Kasumi-1 (cell line): Measurements from ENCODE around the gene SLC22A17.

Experiments used
- DNase-seq, 2 experiments: peaks; one replicate each; lab custom pipeline; 2025; lab: John Stamatoyannopoulos, UW

The SLC22A17 gene

DNA sequence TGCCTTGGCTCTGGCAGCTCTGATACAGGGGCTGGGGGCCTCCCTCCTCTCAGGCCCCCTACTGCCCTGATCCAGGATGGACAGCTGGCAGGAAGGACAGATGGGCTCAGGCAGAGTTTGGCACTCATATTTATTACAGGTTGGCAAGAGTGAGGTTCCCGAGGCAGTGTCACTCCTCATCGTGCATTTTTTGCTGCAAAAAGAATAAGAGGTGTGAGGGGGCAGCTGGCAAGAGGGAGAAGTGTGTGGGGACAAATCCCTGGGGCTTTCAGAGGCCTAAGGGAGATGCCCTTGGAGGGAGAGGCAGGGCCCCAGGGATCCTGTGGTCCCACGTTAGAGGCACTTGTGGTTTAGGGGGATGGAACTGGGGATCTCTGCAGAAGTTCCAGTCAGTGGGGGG, 29.2 kb upstream of the SLC22A17 start:
- peak in 1 of 2 experiments; percentile 66 for DNase-seq

DNA sequence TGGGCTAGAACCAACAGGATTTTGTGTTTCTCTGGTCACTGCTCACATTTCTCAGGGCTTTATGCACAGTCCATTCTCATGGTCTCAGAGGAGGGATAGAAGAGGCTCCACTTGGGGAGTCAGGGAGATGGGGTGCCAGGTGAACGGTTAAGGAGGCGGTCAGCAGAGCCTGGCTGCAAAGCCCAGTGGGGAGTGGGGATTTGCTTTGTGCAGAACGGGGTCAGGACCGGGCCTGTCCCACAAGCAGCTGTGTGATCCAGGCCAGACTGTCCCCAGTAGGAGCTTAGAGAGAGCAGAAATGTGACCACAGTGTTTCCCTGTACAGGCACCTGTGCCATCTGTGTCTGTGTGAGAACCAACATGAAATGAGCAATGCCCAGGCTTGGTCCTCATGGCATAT, 28.3 kb upstream of the SLC22A17 start:
- no peak for DNase-seq

DNA sequence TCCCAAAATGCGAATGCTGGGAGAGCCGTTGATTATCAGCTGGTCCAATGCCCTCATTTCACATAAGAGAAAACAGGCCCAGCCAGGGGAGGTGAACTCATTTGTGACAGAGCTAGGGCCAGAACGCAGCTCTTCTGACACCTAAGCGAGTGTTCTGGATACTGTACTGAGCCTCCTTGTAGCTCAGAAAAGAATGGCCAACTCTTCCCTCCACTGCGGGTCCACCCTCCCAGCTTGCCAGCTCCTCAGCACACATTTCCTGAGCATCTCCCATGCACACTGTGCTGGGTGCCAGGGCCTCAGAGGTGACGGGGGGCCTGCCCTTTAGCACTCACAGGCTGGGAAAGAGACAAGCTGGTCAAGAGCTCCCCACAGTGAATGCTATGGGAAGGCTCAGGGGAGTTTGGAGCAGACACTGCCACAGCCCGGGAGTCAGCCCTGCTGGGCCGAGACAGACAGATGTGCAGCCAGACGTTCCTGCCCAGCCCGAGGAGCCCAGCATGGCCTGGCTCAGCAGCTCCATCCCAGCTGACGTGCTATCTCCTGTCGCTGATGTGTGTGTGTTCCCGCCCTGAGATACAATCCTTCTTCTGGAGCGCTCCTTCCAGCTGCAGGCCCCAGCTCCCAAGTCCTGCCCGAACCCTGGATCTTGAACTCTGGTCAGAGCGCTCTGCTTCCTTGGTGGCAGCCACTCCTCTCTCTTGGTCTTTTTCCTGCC, 27.7 kb upstream of the SLC22A17 start:
- no peak for DNase-seq

DNA sequence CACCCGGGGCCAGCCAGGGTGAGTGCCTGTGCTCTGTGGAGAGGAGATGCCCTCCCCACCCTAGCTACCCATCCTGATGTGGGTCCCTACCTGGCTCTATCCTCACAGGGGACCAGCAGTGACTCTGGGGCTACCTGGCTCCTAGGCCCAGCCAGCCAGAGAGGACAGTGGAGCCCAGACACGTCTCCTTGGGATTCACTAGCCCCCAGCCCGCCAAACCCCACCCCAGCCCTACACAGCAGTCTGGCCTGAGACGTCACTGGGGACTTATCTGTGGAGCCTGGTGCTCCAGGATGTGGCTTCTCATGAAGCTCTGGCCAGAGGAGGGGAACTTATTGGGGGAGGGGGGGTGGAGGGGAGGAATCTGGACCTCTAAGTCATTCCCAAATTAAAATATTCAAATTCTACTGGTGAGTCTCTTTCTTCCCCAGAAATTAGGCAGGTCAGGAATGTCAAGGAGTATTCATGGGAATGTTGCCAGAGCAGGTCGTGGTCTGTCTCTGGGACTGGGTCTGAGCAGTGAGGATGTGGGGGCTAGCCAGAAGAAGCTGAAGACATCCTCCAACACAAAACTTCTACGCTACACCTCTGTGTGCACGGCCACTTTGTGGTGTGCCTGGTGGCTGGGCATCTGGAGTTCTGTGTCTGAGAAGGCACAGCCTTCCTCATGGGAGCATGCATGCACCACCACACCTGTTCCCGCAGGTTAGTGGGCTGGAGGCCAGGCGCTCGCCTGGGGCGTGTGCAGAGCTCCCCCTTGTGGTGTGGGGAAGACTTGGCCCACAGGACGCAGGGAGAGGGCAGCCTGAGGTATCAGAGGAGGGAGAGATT, 26.9 kb upstream of the SLC22A17 start:
- DNase-seq: peak; percentile 16 to 41

DNA sequence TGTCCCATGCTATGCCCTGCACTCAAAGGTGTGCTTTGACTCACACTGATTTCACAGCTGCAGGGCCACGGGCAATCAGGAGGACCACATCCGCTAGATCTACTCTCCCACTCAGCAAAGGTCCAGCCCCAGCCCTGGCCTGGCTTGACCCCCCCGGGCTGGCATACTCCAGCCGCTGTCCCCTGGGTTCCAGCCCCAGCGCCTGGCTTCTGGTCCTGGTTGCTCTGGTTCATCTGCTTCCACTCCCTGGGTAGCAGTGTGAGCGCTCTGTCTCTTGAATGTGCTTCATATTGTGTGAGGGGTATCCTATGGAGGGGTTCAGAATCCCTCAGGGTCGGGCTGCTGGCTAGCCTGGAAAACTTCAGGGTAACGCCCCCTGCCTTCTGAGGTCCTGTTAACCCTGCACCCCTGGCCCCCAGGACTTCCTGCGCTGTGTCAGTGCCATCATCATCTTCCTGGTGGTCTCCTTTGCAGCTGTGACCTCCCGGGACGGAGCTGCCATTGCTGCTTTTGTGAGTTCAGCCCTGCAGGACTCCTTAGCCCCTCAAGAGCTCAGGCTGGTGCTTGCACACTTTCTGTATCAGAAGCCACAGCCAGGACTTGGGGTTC, 26.0 kb upstream of the SLC22A17 start:
- no peak for DNase-seq

DNA sequence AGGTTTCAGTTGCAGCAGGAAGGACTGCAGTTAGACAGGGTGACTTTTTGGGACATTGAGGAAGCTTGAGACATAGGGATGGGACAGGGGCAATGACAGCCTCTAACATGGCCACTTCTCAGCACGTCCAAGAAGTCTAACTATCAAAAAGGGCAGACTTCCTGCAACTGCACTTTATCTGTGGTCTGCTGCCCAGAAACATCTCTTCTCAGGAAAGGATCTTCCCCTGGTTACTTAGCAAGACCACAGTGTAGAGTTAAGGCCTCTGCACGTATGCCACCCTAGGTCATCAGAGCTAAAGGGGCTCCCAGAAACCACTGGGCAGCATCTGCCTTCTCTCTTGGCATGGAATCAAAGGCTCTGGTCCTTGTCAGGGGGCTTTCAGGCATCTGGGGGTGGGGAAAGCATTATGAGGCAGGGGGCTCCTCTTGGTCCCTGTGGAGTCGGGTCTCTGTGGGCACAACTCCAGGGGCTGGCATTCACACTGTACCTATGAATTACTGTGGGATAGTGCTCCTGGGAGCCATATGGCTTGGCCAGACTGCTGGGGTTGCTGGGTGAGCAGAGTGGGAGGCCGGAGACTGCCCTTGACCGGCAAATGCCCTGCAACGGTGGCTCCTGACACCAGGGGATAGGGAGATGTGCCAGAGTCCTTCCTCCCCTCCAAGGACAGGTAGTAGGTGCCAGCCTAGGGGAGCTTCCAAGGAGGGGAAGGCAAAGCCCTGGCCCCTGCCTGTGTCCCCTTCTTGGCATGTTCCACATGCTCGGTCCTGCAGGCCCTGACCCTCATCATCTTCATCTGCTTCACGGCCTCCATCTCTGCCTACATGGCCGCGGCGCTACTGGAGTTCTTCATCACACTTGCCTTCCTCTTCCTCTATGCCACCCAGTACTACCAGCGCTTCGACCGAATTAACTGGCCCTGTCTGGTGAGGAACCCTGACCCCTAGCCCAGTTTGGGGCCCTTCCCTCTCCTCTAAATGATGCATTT, 25.2 kb upstream of the SLC22A17 start:
- DNase-seq: no peak

DNA sequence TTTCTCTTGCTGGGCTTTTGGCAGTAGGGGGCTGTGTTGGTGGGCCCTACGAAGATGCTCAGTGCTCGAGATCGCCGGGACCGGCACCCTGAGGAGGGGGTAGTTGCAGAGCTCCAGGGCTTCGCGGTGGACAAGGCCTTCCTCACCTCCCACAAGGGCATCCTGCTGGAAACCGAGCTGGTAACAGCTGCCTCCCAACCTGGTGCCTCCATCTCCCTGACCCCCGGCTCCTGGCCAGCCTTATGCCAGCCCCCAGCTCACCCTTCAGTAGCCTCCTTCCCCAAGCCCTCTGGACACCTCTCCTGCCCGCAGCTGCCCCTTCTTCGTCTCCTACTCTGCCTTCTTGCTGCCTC, 24.5 kb upstream of the SLC22A17 start:
- DNase-seq: no peak

DNA sequence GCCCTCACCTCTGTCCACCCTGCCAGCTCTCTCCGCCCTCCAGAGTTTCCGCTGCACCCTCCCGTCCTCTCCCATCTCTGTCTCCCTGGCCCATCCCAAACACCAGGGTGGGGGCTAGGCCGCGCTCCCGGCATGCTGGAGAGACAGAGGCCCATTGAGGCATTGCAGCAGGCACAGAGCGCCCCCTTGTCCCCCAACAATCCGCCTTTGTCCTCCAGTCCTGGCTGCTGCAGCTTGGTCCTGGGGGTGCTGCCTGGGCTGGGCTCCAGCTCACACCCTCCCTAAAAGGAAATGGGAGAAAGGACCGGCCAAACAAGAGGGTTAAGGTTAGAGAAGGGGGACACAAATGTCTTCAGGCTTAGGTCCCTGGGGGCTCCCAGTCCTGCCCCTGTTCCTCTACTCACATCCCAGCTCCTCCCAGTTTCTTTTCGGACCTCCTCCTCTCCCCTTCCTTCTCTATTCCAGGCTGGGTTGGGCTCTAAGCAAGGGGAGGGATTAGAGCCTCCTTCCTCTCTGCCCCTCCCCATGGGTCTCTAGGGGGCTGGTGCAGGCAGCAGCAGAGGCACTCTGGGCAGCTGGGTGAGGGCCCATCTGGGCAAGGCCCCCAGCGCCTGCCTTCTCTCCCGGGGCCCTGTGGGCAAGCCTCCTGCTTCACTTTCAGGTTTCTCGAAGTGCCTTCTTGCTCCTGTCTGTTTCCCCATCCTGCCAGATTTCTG, 24.0 kb upstream of the SLC22A17 start, which contains the start of gene CMTM5:
Gene CMTM5, plus strand, starts transcription at position 565 of the 716 bp plus-strand sequence. CDS start 206 bp downstream, outside the sequence.
- DNase-seq: no peak

DNA sequence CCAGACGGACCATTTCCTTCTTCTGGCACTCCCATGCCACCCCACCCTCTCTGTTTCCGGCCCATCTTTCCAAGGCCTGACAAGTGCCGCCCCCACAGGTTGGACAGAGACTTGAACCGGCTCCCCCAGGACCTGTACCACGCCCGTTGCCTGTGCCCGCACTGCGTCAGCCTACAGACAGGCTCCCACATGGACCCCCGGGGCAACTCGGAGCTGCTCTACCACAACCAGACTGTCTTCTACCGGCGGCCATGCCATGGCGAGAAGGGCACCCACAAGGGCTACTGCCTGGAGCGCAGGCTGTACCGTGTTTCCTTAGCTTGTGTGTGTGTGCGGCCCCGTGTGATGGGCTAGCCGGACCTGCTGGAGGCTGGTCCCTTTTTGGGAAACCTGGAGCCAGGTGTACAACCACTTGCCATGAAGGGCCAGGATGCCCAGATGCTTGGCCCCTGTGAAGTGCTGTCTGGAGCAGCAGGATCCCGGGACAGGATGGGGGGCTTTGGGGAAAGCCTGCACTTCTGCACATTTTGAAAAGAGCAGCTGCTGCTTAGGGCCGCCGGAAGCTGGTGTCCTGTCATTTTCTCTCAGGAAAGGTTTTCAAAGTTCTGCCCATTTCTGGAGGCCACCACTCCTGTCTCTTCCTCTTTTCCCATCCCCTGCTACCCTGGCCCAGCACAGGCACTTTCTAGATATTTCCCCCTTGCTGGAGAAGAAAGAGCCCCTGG, 23.0 kb upstream of the SLC22A17 start:
- no peak for DNase-seq

DNA sequence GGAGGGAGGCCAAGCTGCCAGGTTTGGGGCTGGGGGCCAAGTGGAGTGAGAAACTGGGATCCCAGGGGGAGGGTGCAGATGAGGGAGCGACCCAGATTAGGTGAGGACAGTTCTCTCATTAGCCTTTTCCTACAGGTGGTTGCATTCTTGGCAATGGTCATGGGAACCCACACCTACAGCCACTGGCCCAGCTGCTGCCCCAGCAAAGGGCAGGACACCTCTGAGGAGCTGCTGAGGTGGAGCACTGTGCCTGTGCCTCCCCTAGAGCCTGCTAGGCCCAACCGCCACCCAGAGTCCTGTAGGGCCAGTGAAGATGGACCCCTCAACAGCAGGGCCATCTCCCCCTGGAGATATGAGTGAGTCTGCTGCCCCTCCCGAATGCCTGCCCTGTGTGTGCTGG, 20.4 kb upstream of the SLC22A17 start:
- no peak for DNase-seq

DNA sequence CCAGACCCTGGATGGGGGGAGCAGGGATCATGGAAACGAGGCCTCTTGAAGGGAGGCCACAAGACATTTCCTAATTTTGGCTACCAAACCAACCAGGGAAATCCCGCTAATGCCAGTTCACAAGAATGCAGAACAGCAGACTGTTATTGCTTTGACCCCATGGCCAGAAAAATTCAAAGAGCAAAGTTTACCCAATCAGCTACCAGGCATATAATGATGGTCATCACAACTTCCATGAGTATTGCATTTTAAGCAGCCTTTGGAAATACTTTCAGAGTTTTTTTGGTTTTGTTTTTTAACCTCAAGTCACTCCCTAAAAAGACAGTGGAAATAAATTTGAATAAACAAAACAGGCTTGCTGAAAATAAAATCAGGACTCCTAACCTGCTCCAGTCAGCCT, 19.8 kb upstream of the SLC22A17 start, which contains the start of gene IL25:
Gene IL25, plus strand, starts transcription at position 301 of the 400 bp plus-strand sequence.
- no peak for DNase-seq

DNA sequence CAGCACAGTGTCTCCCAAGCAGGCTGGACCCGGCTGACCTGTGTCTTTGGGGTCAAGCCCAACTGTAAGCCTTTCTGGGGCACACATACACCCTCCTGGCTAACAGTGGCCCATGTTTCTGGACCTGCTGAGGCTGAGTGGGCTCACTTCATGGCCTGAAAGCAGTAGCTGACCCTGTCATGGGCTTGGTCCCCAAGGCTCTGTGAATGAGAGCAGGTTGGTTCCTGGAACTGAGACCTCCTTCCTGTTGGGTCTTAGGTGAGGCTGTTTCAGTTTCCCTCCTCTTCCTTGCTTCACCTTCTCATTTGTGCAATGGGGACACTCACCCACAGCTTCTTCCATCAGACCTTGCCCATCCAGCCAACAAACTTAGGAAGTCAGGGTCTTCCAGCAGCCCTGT, 19.2 kb upstream of the SLC22A17 start:
- DNase-seq: no peak

DNA sequence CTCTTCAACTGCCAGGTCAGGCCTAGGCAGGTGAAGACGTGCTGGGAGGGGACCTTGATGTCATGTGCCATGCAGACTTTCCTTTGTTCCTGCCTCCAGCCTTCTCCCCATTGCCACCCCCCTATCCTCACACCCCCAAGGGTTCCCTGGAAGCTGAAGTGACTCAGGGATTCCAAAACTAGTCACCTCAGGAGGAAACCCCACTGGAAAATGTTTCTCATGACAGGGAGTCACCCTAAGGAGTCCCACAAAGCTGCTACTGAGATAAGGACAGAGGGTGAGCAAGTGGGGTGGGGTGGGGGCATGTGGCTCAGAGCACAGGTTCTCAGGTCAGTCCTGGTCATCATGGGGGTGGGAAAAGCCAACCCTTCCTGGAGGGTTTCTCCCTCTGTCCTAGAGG, 17.5 kb upstream of the SLC22A17 start:
- no peak for DNase-seq

DNA sequence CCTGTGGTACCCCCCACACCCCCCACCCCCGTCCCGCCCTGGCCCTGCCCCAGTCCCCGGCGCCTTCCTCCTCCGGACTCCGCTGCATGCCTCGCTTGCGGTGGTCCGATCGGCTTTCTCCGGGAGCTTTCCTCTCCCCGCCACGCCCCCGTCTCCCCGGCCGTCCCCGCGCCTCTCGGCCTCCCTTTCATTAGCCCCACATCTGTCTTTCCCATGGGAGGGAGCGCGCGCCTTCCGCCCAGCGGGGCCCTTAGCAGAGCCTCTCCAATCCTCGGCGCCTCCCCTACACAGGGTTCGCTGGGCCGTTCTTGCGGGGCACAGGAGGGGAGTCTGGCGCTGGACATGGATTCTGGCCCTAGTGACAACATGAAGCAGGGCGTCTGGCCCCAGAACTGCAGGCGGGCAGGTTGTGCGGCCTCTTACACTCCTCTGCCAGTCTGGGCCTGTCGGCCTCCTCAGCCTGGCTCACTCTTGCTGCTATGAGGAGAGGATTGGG, 13.8 kb upstream of the SLC22A17 start:
- no peak for DNase-seq

DNA sequence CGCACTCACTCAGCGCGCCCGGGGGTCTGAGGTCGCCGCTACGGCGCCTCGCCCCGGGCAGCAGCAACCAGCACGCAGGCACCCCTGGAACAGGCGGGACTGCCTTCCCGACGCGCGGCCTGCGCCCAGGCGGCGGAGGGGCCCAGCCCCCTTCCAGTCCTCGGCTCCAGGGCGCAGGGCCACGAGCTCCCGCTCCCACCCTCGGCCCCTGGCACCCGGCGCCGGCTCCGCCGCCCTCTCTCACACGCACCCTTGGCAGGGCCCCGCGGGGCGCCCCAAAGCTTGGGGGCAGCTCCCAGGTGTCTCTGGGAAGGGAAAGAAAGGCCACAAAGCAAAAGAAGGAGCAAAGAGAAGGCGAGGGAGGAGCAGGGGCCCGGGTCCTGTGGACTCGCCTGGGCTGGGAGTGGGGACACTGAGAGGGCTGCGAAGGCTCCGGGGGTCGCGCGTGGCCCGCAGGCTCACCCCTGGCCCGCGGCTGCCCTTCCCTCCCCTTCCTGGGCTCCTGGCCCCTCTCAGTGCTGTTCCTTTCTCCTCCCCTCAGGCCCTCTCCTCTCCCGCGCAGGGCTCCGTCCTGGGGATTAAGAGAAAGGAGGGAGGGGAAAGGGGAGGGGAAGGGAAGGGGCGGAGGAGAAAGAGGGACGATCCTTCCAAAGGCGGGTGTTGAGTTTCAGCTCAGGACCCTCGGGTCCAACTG, 13.2 kb upstream of the SLC22A17 start:
- no peak for DNase-seq

DNA sequence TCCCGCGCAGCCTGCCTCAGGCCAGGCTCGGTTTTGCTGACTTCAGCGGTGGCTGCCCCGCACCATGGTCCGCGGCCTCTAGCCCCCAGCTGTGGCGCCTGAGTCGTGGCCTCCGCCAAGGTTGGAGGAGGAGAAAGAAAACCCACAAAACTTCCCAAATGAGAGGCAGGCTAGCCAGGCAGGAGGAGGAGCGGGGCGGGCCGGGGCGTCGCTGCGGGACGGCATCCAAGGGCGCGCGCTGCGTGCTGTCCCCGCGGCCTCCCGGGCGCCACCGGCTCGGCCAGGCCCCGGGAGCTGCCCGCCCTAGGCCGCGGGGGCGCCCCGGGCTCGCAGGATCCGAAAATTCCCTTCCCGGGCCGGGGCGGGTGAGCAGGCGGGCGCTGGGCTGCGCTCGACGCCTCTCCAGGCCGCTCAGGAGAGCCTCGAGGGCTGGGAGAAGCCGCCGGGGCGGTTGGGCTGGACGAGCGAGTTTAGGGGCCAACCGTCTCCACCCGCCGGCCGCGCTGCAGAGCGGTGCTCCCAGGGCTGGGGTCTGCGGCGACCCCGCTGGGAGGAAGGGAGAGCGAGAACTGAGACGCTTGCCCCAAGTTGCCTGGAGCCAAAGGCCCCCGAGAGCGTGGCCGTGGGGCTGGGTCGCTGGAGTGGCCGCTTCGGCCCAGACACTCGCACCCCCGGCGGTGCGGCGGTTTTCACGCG, 12.5 kb upstream of the SLC22A17 start, which contains the start of gene EFS:
Gene EFS, minus strand, starts transcription at position 137 of the 696 bp plus-strand sequence. CDS start 147 bp downstream, outside the sequence.
- no peak for DNase-seq

DNA sequence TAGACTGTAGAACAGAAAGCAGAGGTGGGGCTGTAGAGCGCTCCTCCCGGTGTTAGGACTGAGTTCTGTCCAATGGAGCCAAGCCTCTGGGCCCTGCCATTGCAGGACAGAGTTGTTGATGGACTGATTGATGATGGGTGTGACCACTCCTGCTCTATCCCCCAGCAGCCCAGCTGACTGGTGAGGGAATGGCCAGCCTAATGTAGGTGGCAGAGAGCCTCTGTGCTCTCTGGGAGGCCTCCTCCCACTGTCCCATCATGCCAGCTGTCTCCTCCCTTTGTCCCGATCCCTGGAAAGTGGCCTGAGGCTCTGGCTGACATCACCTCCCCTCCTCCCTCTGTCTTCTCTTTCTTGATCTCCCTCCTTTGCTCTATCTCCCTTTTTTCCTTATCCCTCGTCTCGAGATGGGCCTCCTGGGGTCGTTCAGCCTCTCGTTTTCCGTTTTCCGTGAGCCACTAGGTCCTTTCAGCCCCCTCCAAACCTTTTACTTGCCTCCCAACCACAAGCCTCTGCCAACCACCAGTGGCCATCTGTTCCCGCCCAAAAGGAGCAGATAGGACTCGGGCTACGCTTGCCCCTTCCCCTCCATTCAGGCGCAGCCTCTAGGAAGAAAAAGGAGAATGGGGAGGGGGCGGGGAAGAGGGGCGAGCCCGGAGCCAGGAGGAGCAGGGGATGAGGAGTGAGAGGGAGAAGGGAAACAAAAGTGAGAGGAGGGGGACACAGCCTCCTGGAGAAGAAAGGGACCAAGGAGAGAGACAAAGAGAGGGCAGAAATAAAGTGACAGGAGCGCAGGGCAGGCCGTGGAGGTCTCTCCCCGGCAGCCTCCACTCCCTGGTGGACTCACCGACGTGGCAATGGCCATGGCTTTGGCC, 11.7 kb upstream of the SLC22A17 start:
- no peak for DNase-seq

DNA sequence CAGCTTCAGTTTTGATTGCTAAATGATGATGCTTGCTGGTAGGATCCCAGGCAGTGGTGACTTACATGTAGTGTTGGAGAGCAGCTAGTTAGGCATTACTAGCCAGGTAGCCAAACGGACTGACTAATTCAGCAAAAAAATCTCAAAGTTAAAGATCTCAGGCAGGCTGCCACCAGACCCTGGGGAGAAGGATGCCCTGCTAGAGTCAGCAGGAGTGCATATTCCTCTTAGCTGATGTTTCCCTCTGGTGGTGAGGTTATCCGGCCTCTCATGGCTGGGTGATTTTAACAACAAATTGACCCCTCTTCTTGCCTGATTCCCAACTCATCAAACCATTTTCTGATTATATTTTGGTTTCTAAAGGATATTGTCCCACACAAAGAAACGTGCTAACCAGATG, 9.5 kb upstream of the SLC22A17 start:
- DNase-seq: no peak
